Measurements from ENCODE around the gene FBXO27. TPM values are rescaled to one million over a fixed set of nuclear protein-coding genes. Genes with fewer than 3 reads are reported as not detected.
"Not testable (repeated sequence)": the region's sequence is repeated elsewhere in the genome, so short reads cannot be mapped to it uniquely, and the experiment has no call there.

FBXO27 gene
- polyA plus RNA-seq, 3 donors = not detected

- H3K36me3 ChIP-seq (replicated peaks in 1 of 2; ENCODE audit: control insufficient read depth in 1 of 2, insufficient read depth in 2 of 2, low read length in 2 of 2) = no peaks in the 10 kb centered on the region
- TF ChIP-seq, protein P1, sequence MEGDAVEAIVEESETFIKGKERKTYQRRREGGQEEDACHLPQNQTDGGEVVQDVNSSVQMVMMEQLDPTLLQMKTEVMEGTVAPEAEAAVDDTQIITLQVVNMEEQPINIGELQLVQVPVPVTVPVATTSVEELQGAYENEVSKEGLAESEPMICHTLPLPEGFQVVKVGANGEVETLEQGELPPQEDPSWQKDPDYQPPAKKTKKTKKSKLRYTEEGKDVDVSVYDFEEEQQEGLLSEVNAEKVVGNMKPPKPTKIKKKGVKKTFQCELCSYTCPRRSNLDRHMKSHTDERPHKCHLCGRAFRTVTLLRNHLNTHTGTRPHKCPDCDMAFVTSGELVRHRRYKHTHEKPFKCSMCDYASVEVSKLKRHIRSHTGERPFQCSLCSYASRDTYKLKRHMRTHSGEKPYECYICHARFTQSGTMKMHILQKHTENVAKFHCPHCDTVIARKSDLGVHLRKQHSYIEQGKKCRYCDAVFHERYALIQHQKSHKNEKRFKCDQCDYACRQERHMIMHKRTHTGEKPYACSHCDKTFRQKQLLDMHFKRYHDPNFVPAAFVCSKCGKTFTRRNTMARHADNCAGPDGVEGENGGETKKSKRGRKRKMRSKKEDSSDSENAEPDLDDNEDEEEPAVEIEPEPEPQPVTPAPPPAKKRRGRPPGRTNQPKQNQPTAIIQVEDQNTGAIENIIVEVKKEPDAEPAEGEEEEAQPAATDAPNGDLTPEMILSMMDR (IDR thresholded peaks at IDR 0.05) = no peak
- H3K27ac Mint-ChIP-seq = no peak overlapping the region
- H3K9me3 ChIP-seq (replicated peaks in 1 of 2; ENCODE audit: control insufficient read depth in 1 of 2, insufficient read depth in 1 of 2, low read length in 2 of 2) = no peaks in the 10 kb centered on the region
- H3K4me3 Mint-ChIP-seq = no peak overlapping the region
- WGBS (ENCODE audit: insufficient coverage) = 88% methylated on average over 1 of the region's 4 CpGs
- H3K9me3 Mint-ChIP-seq = peaks cover 0 to 5% (median 0%) of the 10 kb centered on the region in 7 donors
- intact Hi-C loops (cut with micrococcal nuclease) = no loop called here
- no peaks in the 10 kb centered on the region for H3K36me3 Mint-ChIP-seq
- no peak overlapping the region for H2AFZ ChIP-seq (ENCODE audit: insufficient read depth, low read depth, low read length, poor library complexity, severe bottlenecking)
- H3K27ac ChIP-seq (ENCODE audit: low read depth in 1 of 2, low read length in 2 of 2) = no peak overlapping the region
- no peaks in the 10 kb centered on the region for H4K20me1 ChIP-seq (ENCODE audit: insufficient read depth, low read length)
- H3K4me2 ChIP-seq (replicated peaks; ENCODE audit: extremely low read depth, low read length, poor library complexity, severe bottlenecking) = no peak overlapping the region
- DNase-seq = no peak
- no peak overlapping the region for H3K4me3 ChIP-seq (replicated peaks in 1 of 3; ENCODE audit: low read depth in 2 of 3, low read length in 3 of 3)
- no peaks in the 10 kb centered on the region for H3K79me2 ChIP-seq (ENCODE audit: insufficient read depth, low read length)
- H3K4me1 Mint-ChIP-seq = no peaks in the 10 kb centered on the region
- H3K27me3 ChIP-seq (ENCODE audit: control insufficient read depth in 2 of 2, insufficient read depth in 2 of 2, low read length in 2 of 2) = no peaks in the 10 kb centered on the region
- peaks cover 4 to 10% (median 9%) of the 10 kb centered on the region in 3 donors for H3K27me3 Mint-ChIP-seq (ENCODE audit: low read depth in 3 of 3)
- no peaks in the 10 kb centered on the region for H3K4me1 ChIP-seq (ENCODE audit: control insufficient read depth in 1 of 2, insufficient read depth in 2 of 2, low read length in 2 of 2)
- no peak overlapping the region for H3K9ac ChIP-seq (ENCODE audit: insufficient read depth, low read length, poor library complexity, severe bottlenecking)
Observed at GRCh38 chr19:39003188-39003587, 29.2 kb downstream of the FBXO27 start.

GRCh38 chr19:39001041-39001440 is 31.3 kb downstream of the FBXO27 start:
- Mint-ChIP-seq H3K36me3 (no peaks in the 10 kb centered on the region), H3K27me3 (ENCODE audit: low read depth in 3 of 3) (peaks cover 6 to 7% (median 6%) of the 10 kb centered on the region in 3 donors), H3K4me3 (no peak overlapping the region), H3K9me3 (peaks cover 0 to 5% (median 0%) of the 10 kb centered on the region in 7 donors), H3K27ac (no peak overlapping the region), H3K4me1 (no peaks in the 10 kb centered on the region)
- Histone ChIP-seq H3K79me2 (ENCODE audit: insufficient read depth, low read length) (no peaks in the 10 kb centered on the region), H3K27me3 (ENCODE audit: control insufficient read depth in 2 of 2, insufficient read depth in 2 of 2, low read length in 2 of 2) (no peaks in the 10 kb centered on the region), H2AFZ (ENCODE audit: insufficient read depth, low read depth, low read length, poor library complexity, severe bottlenecking) (no peak overlapping the region), H3K27ac (ENCODE audit: low read depth in 1 of 2, low read length in 2 of 2) (no peak overlapping the region), H3K4me1 (ENCODE audit: control insufficient read depth in 1 of 2, insufficient read depth in 2 of 2, low read length in 2 of 2) (no peaks in the 10 kb centered on the region), H3K4me3 (replicated peaks in 1 of 3; ENCODE audit: low read depth in 2 of 3, low read length in 3 of 3) (no peak overlapping the region), H3K9ac (ENCODE audit: insufficient read depth, low read length, poor library complexity, severe bottlenecking) (no peak overlapping the region), H3K9me3 (replicated peaks in 1 of 2; ENCODE audit: control insufficient read depth in 1 of 2, insufficient read depth in 1 of 2, low read length in 2 of 2) (no peaks in the 10 kb centered on the region), H4K20me1 (ENCODE audit: insufficient read depth, low read length) (no peaks in the 10 kb centered on the region), H3K4me2 (replicated peaks; ENCODE audit: extremely low read depth, low read length, poor library complexity, severe bottlenecking) (no peak overlapping the region), H3K36me3 (replicated peaks in 1 of 2; ENCODE audit: control insufficient read depth in 1 of 2, insufficient read depth in 2 of 2, low read length in 2 of 2) (no peaks in the 10 kb centered on the region)
- no peak for DNase-seq
- TF ChIP-seq, protein P1 (IDR thresholded peaks at IDR 0.05) = no peak
- intact Hi-C loops (cut with micrococcal nuclease) = no loop called here
- WGBS (ENCODE audit: insufficient coverage) = 95% methylated on average over 5 of the region's 7 CpGs

GRCh38 chr19:38997576-38997975 is 34.8 kb downstream of the FBXO27 start:
- H3K9me3 Mint-ChIP-seq; H3K27ac Mint-ChIP-seq; H3K36me3 Mint-ChIP-seq; H3K27ac ChIP-seq (ENCODE audit: low read depth in 1 of 2, low read length in 2 of 2); H3K9ac ChIP-seq (ENCODE audit: insufficient read depth, low read length, poor library complexity, severe bottlenecking); H3K27me3 ChIP-seq (ENCODE audit: control insufficient read depth in 2 of 2, insufficient read depth in 2 of 2, low read length in 2 of 2); H3K9me3 ChIP-seq (replicated peaks in 1 of 2; ENCODE audit: control insufficient read depth in 1 of 2, insufficient read depth in 1 of 2, low read length in 2 of 2); H2AFZ ChIP-seq (ENCODE audit: insufficient read depth, low read depth, low read length, poor library complexity, severe bottlenecking); H3K27me3 Mint-ChIP-seq (ENCODE audit: low read depth in 3 of 3); DNase-seq; H3K4me3 ChIP-seq (replicated peaks in 1 of 3; ENCODE audit: low read depth in 2 of 3, low read length in 3 of 3); intact Hi-C loops (cut with micrococcal nuclease); H3K4me3 Mint-ChIP-seq; H3K4me1 Mint-ChIP-seq; H3K36me3 ChIP-seq (replicated peaks in 1 of 2; ENCODE audit: control insufficient read depth in 1 of 2, insufficient read depth in 2 of 2, low read length in 2 of 2); H3K79me2 ChIP-seq (ENCODE audit: insufficient read depth, low read length); H4K20me1 ChIP-seq (ENCODE audit: insufficient read depth, low read length); H3K4me1 ChIP-seq (ENCODE audit: control insufficient read depth in 1 of 2, insufficient read depth in 2 of 2, low read length in 2 of 2); H3K4me2 ChIP-seq (replicated peaks; ENCODE audit: extremely low read depth, low read length, poor library complexity, severe bottlenecking): not testable (repeated sequence)
- WGBS (ENCODE audit: insufficient coverage) = 75% methylated on average over 1 of the region's 3 CpGs

Measured in CD14-positive monocyte (primary cell).